NCI-H2107 treated with DMSO at 0.1 percent for 48 hours (cell line): ENCODE data around the gene NFKB1.
"Not testable (repeated sequence)": the region's sequence is repeated elsewhere in the genome, so short reads cannot be mapped to it uniquely, and the experiment has no call there.

Experiments
- DNase-seq: peaks from one replicate; lab custom pipeline; 2025; ENCODE audit not compliant: unreplicated experiment; lab: John Stamatoyannopoulos, UW

NFKB1 gene

GRCh38 chr4:102598086-102598761 lies 97.1 kb downstream of the NFKB1 start:
- no peak for DNase-seq

- DNase-seq: no peak
These were observed 97.7 kb downstream of the NFKB1 start for GRCh38 chr4:102598762-102599374.

GRCh38 chr4:102599455-102599854 lies 98.3 kb downstream of the NFKB1 start:
- DNase-seq: no peak

- no peak for DNase-seq
These were observed 98.7 kb downstream of the NFKB1 start for GRCh38 chr4:102599886-102600285.

GRCh38 chr4:102600689-102601088 lies 99.5 kb downstream of the NFKB1 start:
- DNase-seq: no peak

GRCh38 chr4:102601586-102602227 lies 100.5 kb downstream of the NFKB1 start:
- DNase-seq: no peak

- DNase-seq: no peak
These were observed 103.2 kb downstream of the NFKB1 start for GRCh38 chr4:102604222-102604940.

GRCh38 chr4:102606261-102606660 lies 105.1 kb downstream of the NFKB1 start:
- no peak for DNase-seq

GRCh38 chr4:102606846-102607450 lies 105.8 kb downstream of the NFKB1 start:
- no peak for DNase-seq

- DNase-seq: no peak
These were observed 107.0 kb downstream of the NFKB1 start for GRCh38 chr4:102608190-102608589.

GRCh38 chr4:102610007-102610406 lies 108.8 kb downstream of the NFKB1 start:
- DNase-seq: no peak

GRCh38 chr4:102610476-102610875 lies 109.3 kb downstream of the NFKB1 start:
- no peak for DNase-seq

GRCh38 chr4:102612210-102612609 lies 111.1 kb downstream of the NFKB1 start:
- DNase-seq: no peak

GRCh38 chr4:102612824-102613366 lies 111.7 kb downstream of the NFKB1 start:
- DNase-seq: no peak

GRCh38 chr4:102614801-102615200 lies 113.6 kb downstream of the NFKB1 start:
- no peak for DNase-seq

GRCh38 chr4:102616636-102617035 lies 115.5 kb downstream of the NFKB1 start:
- peak; percentile 50 for DNase-seq

GRCh38 chr4:102619021-102619420 lies 117.9 kb downstream of the NFKB1 start:
- DNase-seq: not testable (repeated sequence)

- DNase-seq: not testable (repeated sequence)
These were observed 118.8 kb downstream of the NFKB1 start for GRCh38 chr4:102619776-102620631.

GRCh38 chr4:102620697-102621497 lies 119.7 kb downstream of the NFKB1 start:
- DNase-seq: peak; percentile 77
